Panc1 (cell line): ENCODE data around the gene ABCB8. TPM values are rescaled to one million over a fixed set of nuclear protein-coding genes. Genes with fewer than 3 reads are reported as not detected.
"Not testable (repeated sequence)": the region's sequence is repeated elsewhere in the genome, so short reads cannot be mapped to it uniquely, and the experiment has no call there.

Experiments used
- ATAC-seq: fragments of 200-7000 bp; cut with Tn5 transposase; 2 replicates; pipeline ENCODE4 v1.9.1; 2020; ENCODE audit warnings: mild to moderate bottlenecking, moderate library complexity
- BruUV-seq: library from RNA; stranded (reverse); fragments of 400-500 nt; replicated peaks from 2 replicates; lab custom pipeline; 2021; lab: Mats Ljungman, UMichigan
- CTCF ChIA-PET: fragments of 300-600 bp; sonication (Branson Sonifier 250); formaldehyde crosslinking; loops from one replicate; lab custom pipeline; 2022; ENCODE audit warnings: antibody characterized with exemption; lab: Charles Lee
- POLR2A ChIA-PET: fragments of 300-600 bp; sonication (Branson Sonifier 250); formaldehyde crosslinking; loops from one replicate; lab custom pipeline; 2022; ENCODE audit warnings: antibody characterized with exemption; lab: Charles Lee
- DNase-seq: peaks from one replicate; pipeline ENCODE4 v3.0.0-alpha.2; 2010; ENCODE audit warnings: low read depth, low spot score
- H3K27ac ChIP-seq: 2 replicates; pipeline ENCODE4 v1.5.1; 2011; ENCODE audit warnings: mild to moderate bottlenecking, low read length, inconsistent platforms
- H3K27me3 ChIP-seq: fragments of 200-500 bp; sonication (Bioruptor generic); 2 replicates; pipeline ENCODE4 v1.6.0; 2014; ENCODE audit warnings: low read length, inconsistent platforms; ENCODE audit not compliant: control insufficient read depth, insufficient read depth
- H3K36me3 ChIP-seq: fragments of 200-500 bp; sonication (Bioruptor generic); 2 replicates; pipeline ENCODE4 v1.5.1; 2014; ENCODE audit warnings: inconsistent platforms, mild to moderate bottlenecking, low read length, moderate library complexity; ENCODE audit not compliant: control insufficient read depth, insufficient read depth
- H3K4me1 ChIP-seq: 2 replicates; pipeline ENCODE4 v1.5.1; 2011; ENCODE audit warnings: inconsistent platforms, mild to moderate bottlenecking, low read length, moderate library complexity; ENCODE audit not compliant: control insufficient read depth, insufficient read depth
- H3K4me3 ChIP-seq, 2 experiments: 2 replicates each; pipeline ENCODE4 v1.5.1; 2011 to 2012; ENCODE audit warnings: low read depth in 2 of 2, low read length in 2 of 2, mild to moderate bottlenecking in 2 of 2, inconsistent platforms in 1 of 2, moderate library complexity in 1 of 2
- H3K9me3 ChIP-seq: fragments of 200-500 bp; sonication (Bioruptor generic); 2 replicates; pipeline ENCODE4 v1.5.1; 2014; ENCODE audit warnings: low read depth, mild to moderate bottlenecking, inconsistent platforms, low read length, moderate library complexity; ENCODE audit not compliant: control insufficient read depth, insufficient read depth
- CTCF ChIP-seq: fragments of 450-650 bp; IDR thresholded peaks from 2 replicates; pipeline ENCODE4 v1.5.1; 2017; ENCODE audit warnings: mild to moderate bottlenecking
- POLR2AphosphoS5 ChIP-seq: IDR thresholded peaks from 2 replicates; pipeline ENCODE4 v1.6.1; 2012; ENCODE audit warnings: mild to moderate bottlenecking, low read depth, low read length, moderate library complexity
- REST ChIP-seq, 2 experiments: IDR thresholded peaks; 2 replicates each; pipeline ENCODE4 v1.6.1; 2011 to 2012; ENCODE audit warnings: low read depth in 2 of 2, control low read depth in 1 of 2, low read length in 1 of 2, mild to moderate bottlenecking in 1 of 2, moderate library complexity in 1 of 2; ENCODE audit not compliant: insufficient read depth in 1 of 2
- SIN3A ChIP-seq: IDR thresholded peaks from 2 replicates; pipeline ENCODE4 v1.6.1; 2012; ENCODE audit warnings: low read depth, mild to moderate bottlenecking, low read length, moderate library complexity, borderline replicate concordance; ENCODE audit not compliant: insufficient read depth
- TCF7L2 ChIP-seq: IDR thresholded peaks from 2 replicates; pipeline ENCODE4 v1.6.1; 2011; ENCODE audit warnings: mild to moderate bottlenecking, low read depth, low read length, inconsistent platforms
- in situ Hi-C: cut with HindIII; loops from 2 replicates; pipeline ENCODE4 v1.10.0; 2016; ENCODE audit warnings: low sequenced_read_pairs, low pct_unique_long_range_greater_than_20kb
- intact Hi-C: fragments of 100-400 bp; cut with micrococcal nuclease; formaldehyde crosslinking; loops from one replicate; pipeline ENCODE4 v1.10.0; 2022; ENCODE audit not compliant: unreplicated experiment
- total RNA-seq: library from RNA; stranded (reverse); gene quantifications from one replicate; pipeline ENCODE4 v1.2.1, GENCODE V29; 2021; ENCODE audit not compliant: unreplicated experiment

ABCB8 gene
- total RNA-seq, 1 experiment from 2014 or later: 49.8 TPM

GRCh38 chr7:151027728-151028130 lies 521 bp upstream of the ABCB8 start:
- POLR2A ChIA-PET: interaction anchor here (0.6 to 1.0 kb wide), 3 partner anchors 8 to 35 kb away, joined by 3 to 7 read pairs (median 4); no protein-coding TSS in a partner anchor
- CTCF ChIA-PET: interaction anchor here (0.6 to 1.5 kb wide), 6 partner anchors 9 to 83 kb away, joined by 3 to 9 read pairs (median 4); no protein-coding TSS in a partner anchor
- in situ Hi-C loops, BruUV-seq, H3K4me1 ChIP-seq, ATAC-seq, H3K9me3 ChIP-seq, DNase-seq, intact Hi-C loops, H3K36me3 ChIP-seq, H3K27me3 ChIP-seq: not testable (repeated sequence)
- Histone ChIP-seq H3K27ac (peak overlapping the region; percentile 60), H3K4me3 (peak overlapping the region; percentile 73 to 79)

- CTCF ChIA-PET: interaction anchor here (0.5 to 1.5 kb wide), 4 partner anchors 37 to 85 kb away, joined by 3 to 7 read pairs (median 3); no protein-coding TSS in a partner anchor
- DNase-seq (no peak), ATAC-seq (no peak)
- H3K27me3 ChIP-seq: no peaks in the 10 kb centered on the region
- TF ChIP-seq SIN3A: no peak
- no peak for TF ChIP-seq POLR2AphosphoS5
- no peak for TF ChIP-seq CTCF
- TF ChIP-seq REST (IDR thresholded peaks at IDR 0.05; ENCODE audit: insufficient read depth in 1 of 2, low read depth in 2 of 2, low read length in 1 of 2): no peak
- no peak for TF ChIP-seq TCF7L2
- POLR2A ChIA-PET: interaction anchor here (0.7 kb wide), 1 partner anchor 32 kb away, joined by 4 read pairs; no protein-coding TSS in a partner anchor
- H3K9me3 ChIP-seq: no peaks in the 10 kb centered on the region
- H3K4me1 ChIP-seq: no peaks in the 10 kb centered on the region; the same call in none of the 2 replicates
- intact Hi-C loops (no loop called here), in situ Hi-C loops (no loop called here)
- no TSS peak for BruUV-seq
- H3K4me3 ChIP-seq: peak overlapping the region; percentile 73 to 79
- peak overlapping the region; percentile 90 for H3K27ac ChIP-seq
- no peaks in the 10 kb centered on the region for H3K36me3 ChIP-seq
Measured at GRCh38 chr7:151028948-151029501, 775 bp downstream of the ABCB8 start.

- DNase-seq: no peak
- ChIA-PET CTCF (no interaction called here), POLR2A (no interaction called here)
- BruUV-seq: TSS peak; percentile 64
- H3K27ac ChIP-seq: no peak overlapping the region
- in situ Hi-C loops: no loop called here
- H3K4me1 ChIP-seq: no peaks in the 10 kb centered on the region; the same call in 1 of the 2 replicates
- TF ChIP-seq SIN3A (no peak), REST (IDR thresholded peaks at IDR 0.05; ENCODE audit: insufficient read depth in 1 of 2, low read depth in 2 of 2, low read length in 1 of 2) (no peak), CTCF (no peak), POLR2AphosphoS5 (no peak), TCF7L2 (no peak)
- no peak for ATAC-seq
- no peaks in the 10 kb centered on the region for H3K36me3 ChIP-seq
- H3K27me3 ChIP-seq: no peaks in the 10 kb centered on the region
- H3K9me3 ChIP-seq: no peaks in the 10 kb centered on the region
- intact Hi-C loops: no loop called here
- no peak overlapping the region for H3K4me3 ChIP-seq
Measured at GRCh38 chr7:151031011-151031410, 2.8 kb downstream of the ABCB8 start.
